ENCODE measurements around the gene CCDC69.

CCDC69 gene

GRCh38 chr5:151164687-151165392 lies 59.1 kb downstream of the CCDC69 start:
- DNase-seq (ENCODE audit: low read depth): peak; percentile 65

- DNase-seq (ENCODE audit: low read depth): no peak
These were observed 61.1 kb downstream of the CCDC69 start for GRCh38 chr5:151162776-151163175.

- no peak for DNase-seq (ENCODE audit: low read depth)
These were observed 64.1 kb downstream of the CCDC69 start for GRCh38 chr5:151159649-151160373.

GRCh38 chr5:151158287-151158661 lies 65.6 kb downstream of the CCDC69 start:
- DNase-seq (ENCODE audit: low read depth): no peak

- peak; percentile 79 for DNase-seq (ENCODE audit: low read depth)
These were observed 66.2 kb downstream of the CCDC69 start, which contains the start of gene ANXA6 for GRCh38 chr5:151157426-151158286. Gene ANXA6 (minus strand): TSS chr5:151157779. CDS start chr5:151147901, 9,878 bp downstream.

- peak; percentile 58 for DNase-seq (ENCODE audit: low read depth)
These were observed 67.1 kb downstream of the CCDC69 start for GRCh38 chr5:151156507-151157420.

- peak; percentile 63 for DNase-seq (ENCODE audit: low read depth)
These were observed 68.0 kb downstream of the CCDC69 start for GRCh38 chr5:151155775-151156506.

- no peak for DNase-seq (ENCODE audit: low read depth)
These were observed 68.7 kb downstream of the CCDC69 start for GRCh38 chr5:151154931-151155774.

GRCh38 chr5:151153766-151154272 lies 70.1 kb downstream of the CCDC69 start:
- no peak for DNase-seq (ENCODE audit: low read depth)

GRCh38 chr5:151153300-151153699 lies 70.6 kb downstream of the CCDC69 start:
- no peak for DNase-seq (ENCODE audit: low read depth)

GRCh38 chr5:151151793-151152192 lies 72.1 kb downstream of the CCDC69 start:
- DNase-seq (ENCODE audit: low read depth): peak; percentile 59

- DNase-seq (ENCODE audit: low read depth): no peak
These were observed 72.6 kb downstream of the CCDC69 start for GRCh38 chr5:151151263-151151660.

- peak; percentile 50 for DNase-seq (ENCODE audit: low read depth)
These were observed 73.2 kb downstream of the CCDC69 start for GRCh38 chr5:151150471-151151262.

GRCh38 chr5:151148583-151148982 lies 75.3 kb downstream of the CCDC69 start:
- no peak for DNase-seq (ENCODE audit: low read depth)

GRCh38 chr5:151147033-151147432 lies 76.9 kb downstream of the CCDC69 start:
- DNase-seq (ENCODE audit: low read depth): no peak

- DNase-seq (ENCODE audit: low read depth): no peak
These were observed 77.8 kb downstream of the CCDC69 start for GRCh38 chr5:151146061-151146460.

GRCh38 chr5:151144922-151145321 lies 79.0 kb downstream of the CCDC69 start:
- DNase-seq (ENCODE audit: low read depth): no peak

- DNase-seq (ENCODE audit: low read depth): no peak
These were observed 79.6 kb downstream of the CCDC69 start for GRCh38 chr5:151144275-151144674.

- DNase-seq (ENCODE audit: low read depth): no peak
These were observed 80.2 kb downstream of the CCDC69 start for GRCh38 chr5:151143645-151144044.
